GM12875 (cell line): ENCODE results near the gene ASB1.

ENCODE experiments used
- H3K4me3 ChIP-seq: one replicate; pipeline ENCODE4 v1.5.1; 2011; ENCODE audit warnings: low read depth, low read length, control low read depth
- TF ChIP-seq, protein P1 (sequence below): IDR thresholded peaks from 2 replicates; pipeline ENCODE4 v1.5.1; 2011; ENCODE audit warnings: low read depth, mild to moderate bottlenecking, control low read depth, inconsistent platforms, low read length, moderate library complexity, borderline replicate concordance; ENCODE audit not compliant: insufficient read depth

The ASB1 gene

GRCh38 chr2:238479847-238480246 is 53.1 kb downstream of the ASB1 start:
- TF ChIP-seq, protein P1, sequence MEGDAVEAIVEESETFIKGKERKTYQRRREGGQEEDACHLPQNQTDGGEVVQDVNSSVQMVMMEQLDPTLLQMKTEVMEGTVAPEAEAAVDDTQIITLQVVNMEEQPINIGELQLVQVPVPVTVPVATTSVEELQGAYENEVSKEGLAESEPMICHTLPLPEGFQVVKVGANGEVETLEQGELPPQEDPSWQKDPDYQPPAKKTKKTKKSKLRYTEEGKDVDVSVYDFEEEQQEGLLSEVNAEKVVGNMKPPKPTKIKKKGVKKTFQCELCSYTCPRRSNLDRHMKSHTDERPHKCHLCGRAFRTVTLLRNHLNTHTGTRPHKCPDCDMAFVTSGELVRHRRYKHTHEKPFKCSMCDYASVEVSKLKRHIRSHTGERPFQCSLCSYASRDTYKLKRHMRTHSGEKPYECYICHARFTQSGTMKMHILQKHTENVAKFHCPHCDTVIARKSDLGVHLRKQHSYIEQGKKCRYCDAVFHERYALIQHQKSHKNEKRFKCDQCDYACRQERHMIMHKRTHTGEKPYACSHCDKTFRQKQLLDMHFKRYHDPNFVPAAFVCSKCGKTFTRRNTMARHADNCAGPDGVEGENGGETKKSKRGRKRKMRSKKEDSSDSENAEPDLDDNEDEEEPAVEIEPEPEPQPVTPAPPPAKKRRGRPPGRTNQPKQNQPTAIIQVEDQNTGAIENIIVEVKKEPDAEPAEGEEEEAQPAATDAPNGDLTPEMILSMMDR, result no peak
- H3K4me3 ChIP-seq, result no peak overlapping the region

DNA sequence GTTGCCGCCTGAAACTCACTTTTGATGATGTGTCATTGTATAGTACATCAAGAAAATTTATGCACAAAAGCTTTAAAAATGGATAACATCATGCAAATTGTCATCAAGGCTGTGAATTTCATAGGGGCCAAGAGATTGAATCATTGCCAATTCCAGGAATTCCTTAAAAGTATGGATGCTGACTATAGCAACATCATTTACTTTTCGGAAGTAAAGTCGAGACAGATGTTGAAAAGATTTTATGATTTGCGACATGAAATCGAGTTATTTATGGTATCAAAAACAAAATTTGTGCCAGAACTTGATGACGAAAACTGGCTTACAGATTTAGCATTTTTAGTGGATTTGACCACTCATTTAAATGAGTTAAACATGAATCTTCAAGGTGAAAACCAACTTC is 56.3 kb downstream of the ASB1 start:
- TF ChIP-seq, protein P1, result no peak

DNA sequence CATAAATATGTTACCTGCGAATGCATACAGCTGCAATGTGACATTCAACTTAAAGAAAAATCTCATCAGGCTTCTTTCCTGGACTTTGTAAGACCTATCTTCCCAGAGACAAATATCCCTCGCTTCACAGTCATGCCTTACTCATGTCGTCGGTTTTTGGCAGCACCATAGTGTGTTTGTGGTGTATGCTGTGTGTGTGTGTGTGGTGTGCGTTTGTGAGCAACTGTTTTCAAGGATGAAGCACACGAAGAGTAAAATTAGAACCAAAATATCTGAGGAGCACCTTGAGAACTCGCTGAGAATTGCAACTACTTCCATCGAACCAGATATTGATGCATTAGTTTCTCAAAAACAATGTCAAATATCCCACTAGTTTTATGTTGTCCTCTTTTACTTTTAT is 56.9 kb downstream of the ASB1 start:
- TF ChIP-seq, protein P1, result no peak
- no peak overlapping the region for H3K4me3 ChIP-seq

More for the DNA sequence above, 56.3 kb downstream of the ASB1 start:
- H3K4me3 ChIP-seq, result no peak overlapping the region

DNA sequence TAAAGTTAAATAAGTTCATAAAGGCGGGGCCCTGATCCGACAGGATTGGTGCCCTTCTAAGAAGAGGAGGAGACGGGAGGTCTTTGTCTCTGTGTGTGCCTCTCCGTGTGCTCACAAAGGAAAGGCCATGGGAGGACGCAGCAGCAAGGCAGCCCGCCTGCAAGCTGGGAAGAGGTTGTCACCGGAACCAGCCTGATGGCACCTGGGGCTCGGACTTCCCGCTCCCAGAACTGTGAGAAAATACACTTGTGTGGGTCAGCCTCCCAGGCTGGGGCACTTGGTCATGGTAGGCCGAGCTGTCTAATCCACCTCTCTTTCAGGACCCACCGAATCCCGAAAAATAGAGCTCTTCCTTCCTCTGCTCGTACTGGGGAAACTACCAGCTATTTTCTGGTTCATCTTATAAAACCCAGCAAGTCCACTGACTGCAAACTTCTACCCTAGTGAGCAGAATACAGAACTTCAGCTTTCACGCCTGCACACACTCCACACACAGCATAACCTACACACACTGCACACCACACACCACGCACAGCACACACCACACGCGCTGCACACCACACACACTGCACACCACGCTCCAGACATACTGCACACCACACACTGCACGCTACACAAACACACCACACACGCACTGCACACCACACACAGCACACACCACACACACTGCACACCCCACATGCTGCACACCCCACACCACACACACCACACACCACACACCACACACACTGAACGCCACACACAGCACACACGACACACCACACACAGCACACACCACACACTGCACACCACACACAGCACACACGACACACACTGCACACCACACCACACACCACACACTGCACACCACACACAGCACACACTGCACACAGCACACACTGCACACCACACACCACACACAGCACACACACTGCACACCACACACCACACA is 58.1 kb downstream of the ASB1 start:
- TF ChIP-seq, protein P1, result no peak
- H3K4me3 ChIP-seq, result no peak overlapping the region

DNA sequence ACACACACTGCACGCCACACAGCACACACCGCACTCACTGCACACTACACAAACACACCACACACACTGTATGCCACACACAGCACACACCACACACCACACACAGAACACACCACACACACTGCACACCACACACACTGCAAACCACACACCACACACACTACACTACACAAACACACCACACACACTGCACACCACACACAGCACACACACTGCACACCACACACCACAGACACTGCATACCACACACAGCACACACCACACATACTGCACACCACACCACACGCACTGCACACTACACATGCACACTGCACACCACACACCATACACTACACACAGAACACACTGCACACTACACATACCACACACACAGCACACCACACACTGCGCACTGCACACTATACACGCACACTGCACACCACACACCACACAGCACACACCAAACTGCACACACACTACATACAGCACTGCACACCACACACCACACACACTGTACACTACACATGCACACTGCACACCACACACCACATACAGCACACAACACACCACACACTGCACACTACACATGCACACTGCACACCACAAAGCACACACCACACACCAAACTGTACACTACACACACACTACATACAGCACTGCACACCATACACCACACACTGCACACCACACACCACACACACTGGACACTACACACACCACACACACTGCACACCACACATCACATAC is 59.6 kb downstream of the ASB1 start:
- no peak overlapping the region for H3K4me3 ChIP-seq
- TF ChIP-seq, protein P1, result no peak

GRCh38 chr2:238487134-238487533 is 60.4 kb downstream of the ASB1 start:
- TF ChIP-seq, protein P1, result no peak
- no peak overlapping the region for H3K4me3 ChIP-seq
